ENCODE results near the gene TTC38. TPM values are rescaled to one million over a fixed set of nuclear protein-coding genes. Genes with fewer than 3 reads are reported as not detected.

Gene TTC38
- total RNA-seq, 1 experiment from 2014 or later = 26.8 TPM

- POLR2A ChIA-PET (ENCODE audit: unreplicated experiment) = no interaction called here
- H3K4me1 ChIP-seq (ENCODE audit: insufficient read depth, low read length) = no peaks in the 10 kb centered on the region
- H3K36me3 ChIP-seq (ENCODE audit: low read depth, low read length) = peaks cover 25% of the 10 kb centered on the region
- H3K9ac ChIP-seq (ENCODE audit: low read length) = no peak overlapping the region
- CTCF ChIA-PET = interaction anchor here (0.6 kb wide), 1 partner anchor 320 kb away, joined by 3 read pairs; no protein-coding TSS in a partner anchor
- no peaks in the 10 kb centered on the region for H3K9me2 ChIP-seq (replicated peaks; ENCODE audit: low read length)
- H3K9me3 ChIP-seq (ENCODE audit: low read length) = no peaks in the 10 kb centered on the region
- H3F3A ChIP-seq (ENCODE audit: low read length, unreplicated experiment) = no peaks in the 10 kb centered on the region
- DNase-seq (no peak), ATAC-seq (no peak)
- no peak overlapping the region for H2AFZ ChIP-seq (ENCODE audit: low read length)
- no peaks in the 10 kb centered on the region for H4K20me1 ChIP-seq (ENCODE audit: low read length)
- BruUV-seq (replicated peaks) = no TSS peak
- no peak overlapping the region for H3K4me2 ChIP-seq (ENCODE audit: low read length)
- H3K79me2 ChIP-seq (ENCODE audit: low read length) = 0 out of 2 replicates have a peak, but pooled peaks cover 4% of the 10 kb centered on the region
- H3K27ac ChIP-seq (ENCODE audit: low read length) = no peak overlapping the region
- TF ChIP-seq CTCF (conservative IDR thresholded peaks at IDR 0.05; ENCODE audit: low read depth, low read length) = no peak
- TF ChIP-seq EZH2 (IDR thresholded peaks at IDR 0.05; ENCODE audit: low read length, unreplicated experiment) = no peak
- no peak for TF ChIP-seq EZH2phosphoT487 (IDR thresholded peaks at IDR 0.05; ENCODE audit: borderline replicate concordance, low read length)
- no peak overlapping the region for H3K4me3 ChIP-seq (ENCODE audit: low read length)
- intact Hi-C loops (cut with micrococcal nuclease) = loop anchor here (10.0 kb wide), 1 partner anchor 321 kb away; no protein-coding TSS in a partner anchor
- H3K27me3 ChIP-seq (ENCODE audit: low read length) = no peaks in the 10 kb centered on the region
These were observed 48.2 kb downstream of the TTC38 start for GRCh38 chr22:46315976-46316375.

DNA sequence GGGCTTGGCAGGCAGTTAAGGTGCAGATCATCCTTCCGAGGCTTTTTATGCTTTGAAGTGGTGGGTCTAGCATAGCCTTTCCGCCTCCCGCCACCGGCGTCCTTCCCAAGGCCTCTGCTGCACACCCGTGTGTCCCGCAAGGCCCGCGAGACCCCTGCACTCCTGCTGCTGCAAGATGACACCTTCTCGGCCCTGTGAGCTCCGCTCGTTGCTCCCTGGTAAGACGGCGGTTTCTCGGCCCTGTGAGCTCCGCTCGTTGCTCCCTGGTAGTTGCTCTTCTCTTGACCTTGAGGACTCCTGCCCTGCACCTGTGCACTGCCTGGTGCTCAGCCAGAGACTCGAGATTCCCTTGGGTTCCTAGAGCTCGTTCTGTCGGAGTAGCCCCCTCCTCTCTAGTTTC, 49.8 kb downstream of the TTC38 start:
- no peak overlapping the region for H3K27ac ChIP-seq (ENCODE audit: low read length)

More for the DNA sequence above, 49.8 kb downstream of the TTC38 start:
- Histone ChIP-seq H3F3A (ENCODE audit: low read length, unreplicated experiment) (no peaks in the 10 kb centered on the region), H3K36me3 (ENCODE audit: low read depth, low read length) (peaks cover 25% of the 10 kb centered on the region), H3K79me2 (ENCODE audit: low read length) (0 out of 2 replicates have a peak, but pooled peaks cover 4% of the 10 kb centered on the region), H4K20me1 (ENCODE audit: low read length) (no peaks in the 10 kb centered on the region), H3K27me3 (ENCODE audit: low read length) (no peaks in the 10 kb centered on the region), H2AFZ (ENCODE audit: low read length) (no peak overlapping the region), H3K9me3 (ENCODE audit: low read length) (no peaks in the 10 kb centered on the region), H3K9me2 (replicated peaks; ENCODE audit: low read length) (no peaks in the 10 kb centered on the region), H3K4me3 (ENCODE audit: low read length) (no peak overlapping the region), H3K4me2 (ENCODE audit: low read length) (no peak overlapping the region), H3K4me1 (ENCODE audit: insufficient read depth, low read length) (no peaks in the 10 kb centered on the region), H3K9ac (ENCODE audit: low read length) (no peak overlapping the region)
- intact Hi-C loops (cut with micrococcal nuclease) = loop anchor here (10.0 kb wide), 1 partner anchor 323 kb away; no protein-coding TSS in a partner anchor
- DNase-seq = no peak
- TF ChIP-seq EZH2 (IDR thresholded peaks at IDR 0.05; ENCODE audit: low read length, unreplicated experiment) (no peak), EZH2phosphoT487 (IDR thresholded peaks at IDR 0.05; ENCODE audit: borderline replicate concordance, low read length) (no peak), CTCF (conservative IDR thresholded peaks at IDR 0.05; ENCODE audit: low read depth, low read length) (no peak)
- ChIA-PET CTCF (no interaction called here), POLR2A (ENCODE audit: unreplicated experiment) (no interaction called here)
- ATAC-seq = no peak
- BruUV-seq (replicated peaks) = no TSS peak

All from PC-3 (cell line).